Mucosa of gallbladder (tissue), 1 donor: Measurements from ENCODE around the gene HIVEP2. TPM values are rescaled to one million over a fixed set of nuclear protein-coding genes. Genes with fewer than 3 reads are reported as not detected.
A peak's percentile ranks its signal among the peaks of the same experiment; 100 is the strongest.

Source experiments
- DNase-seq: peaks from one replicate; pipeline ENCODE4 v3.0.0-alpha.2; 2020; ENCODE audit warnings: low spot score
- total RNA-seq: library from RNA; stranded (reverse); gene quantifications from one replicate; pipeline ENCODE4 v1.2.1, GENCODE V29; 2021
- donor health status: DM: no; HTN: no; CAD: no.

The HIVEP2 gene
- total RNA-seq, 1 donor from 2014 or later: 16.5 TPM

DNA sequence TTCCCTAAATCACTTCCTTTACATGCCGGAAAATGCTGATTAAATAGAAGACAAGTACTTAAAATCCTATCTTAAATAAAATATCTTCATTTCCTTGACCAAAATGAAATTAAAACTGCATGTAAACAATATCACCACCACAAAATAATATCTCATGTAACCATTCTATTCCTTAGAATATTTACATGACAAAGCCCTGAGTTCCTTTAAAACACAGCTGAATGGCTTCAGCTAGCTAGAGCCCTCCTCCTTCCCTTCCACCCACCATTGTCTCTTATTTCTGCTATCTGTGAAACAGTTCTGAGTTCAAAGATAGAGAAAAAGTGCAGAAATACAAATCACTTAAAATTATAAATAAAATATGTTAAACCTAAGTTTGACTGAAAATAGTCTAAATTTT lies 103.1 kb downstream of the HIVEP2 start:
- DNase-seq: no peak

DNA sequence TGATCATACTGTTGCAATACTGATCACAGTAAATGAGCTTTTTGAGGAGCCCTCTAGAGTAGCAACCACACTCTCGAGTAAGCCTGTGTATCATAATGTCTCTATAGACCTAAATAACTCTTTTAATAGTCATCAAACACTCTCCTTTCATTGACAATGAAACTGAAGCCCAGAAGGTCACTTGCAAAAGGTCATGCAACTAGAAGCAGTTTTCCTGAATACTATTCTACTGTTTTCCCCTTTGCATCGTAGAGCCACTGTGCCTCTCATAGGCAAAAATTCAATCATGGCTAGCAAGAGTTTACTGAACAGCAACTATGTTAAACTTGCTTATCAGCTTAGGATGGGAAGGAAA lies 105.3 kb downstream of the HIVEP2 start:
- DNase-seq: no peak

DNA sequence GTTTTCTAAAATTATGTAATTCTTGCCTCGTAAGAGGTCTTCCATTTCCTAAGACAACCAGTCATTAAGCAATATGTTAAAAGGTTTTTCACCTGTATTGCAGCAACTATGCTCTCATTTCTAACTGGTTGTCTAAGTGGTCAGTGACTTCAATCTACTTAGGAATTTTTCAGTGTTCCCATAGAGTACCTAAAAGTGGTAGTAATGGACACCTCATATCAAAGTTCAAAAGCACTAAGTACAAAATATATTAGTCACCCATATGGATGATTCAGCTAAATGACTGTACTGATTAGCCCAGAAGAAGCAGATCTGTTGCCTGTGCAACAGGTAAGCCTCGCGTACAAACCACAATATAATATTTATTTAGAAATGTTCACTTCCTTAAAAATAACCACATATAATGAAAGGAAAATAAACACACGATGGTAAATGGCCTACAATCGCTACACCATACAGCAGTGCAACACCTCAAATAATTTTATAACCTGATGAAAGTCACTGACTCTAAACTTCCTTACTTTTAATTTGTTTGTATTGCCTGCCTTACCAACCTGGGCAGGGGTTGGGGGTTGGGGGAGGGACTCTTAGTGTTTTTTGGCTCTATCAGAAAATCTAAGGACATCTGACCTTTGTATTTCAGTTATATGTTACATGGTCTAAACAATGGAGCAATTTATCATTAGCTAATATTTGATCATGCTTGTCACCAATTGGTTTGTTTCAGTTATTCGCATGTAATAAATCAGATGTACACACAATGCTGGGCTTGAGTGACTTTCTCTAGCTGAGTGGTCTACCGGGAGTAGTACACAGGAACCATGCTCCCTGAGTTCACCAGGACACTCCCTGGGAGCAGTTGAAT lies 105.9 kb downstream of the HIVEP2 start:
- no peak for DNase-seq

DNA sequence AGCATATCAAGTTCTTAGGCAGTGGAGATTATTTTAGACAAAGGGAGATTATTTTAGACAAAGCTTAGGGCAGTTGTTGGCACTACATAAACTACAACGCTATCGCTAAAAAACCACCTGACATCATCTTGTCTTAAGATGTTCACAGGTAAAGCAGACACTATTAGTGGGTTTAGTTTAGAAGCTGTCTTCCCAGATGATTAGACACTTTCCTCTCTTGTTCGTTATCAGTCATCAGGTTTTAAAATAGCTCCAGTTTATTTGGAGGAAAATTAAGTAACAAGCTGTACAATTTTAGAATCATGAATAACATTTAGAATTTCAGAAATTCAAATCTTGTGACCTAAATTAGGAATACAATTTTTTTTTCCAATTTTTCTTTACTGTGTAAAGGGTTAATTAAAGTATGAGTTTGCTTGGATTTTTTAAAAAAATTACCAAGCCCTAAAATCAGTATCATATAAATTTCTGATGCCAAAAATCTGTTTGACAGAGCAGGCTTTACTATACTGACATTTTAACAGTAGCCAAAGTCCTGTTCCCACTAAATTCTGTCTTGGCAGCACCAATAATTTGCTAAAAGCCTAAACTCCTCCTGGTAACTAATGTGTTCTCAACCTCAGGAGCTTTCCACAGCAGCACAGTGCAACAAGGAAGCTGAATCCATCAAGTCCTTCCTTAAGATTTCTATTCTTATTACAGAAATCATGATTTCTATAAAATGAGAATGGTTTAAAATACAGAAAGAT lies 109.0 kb downstream of the HIVEP2 start:
- no peak for DNase-seq

DNA sequence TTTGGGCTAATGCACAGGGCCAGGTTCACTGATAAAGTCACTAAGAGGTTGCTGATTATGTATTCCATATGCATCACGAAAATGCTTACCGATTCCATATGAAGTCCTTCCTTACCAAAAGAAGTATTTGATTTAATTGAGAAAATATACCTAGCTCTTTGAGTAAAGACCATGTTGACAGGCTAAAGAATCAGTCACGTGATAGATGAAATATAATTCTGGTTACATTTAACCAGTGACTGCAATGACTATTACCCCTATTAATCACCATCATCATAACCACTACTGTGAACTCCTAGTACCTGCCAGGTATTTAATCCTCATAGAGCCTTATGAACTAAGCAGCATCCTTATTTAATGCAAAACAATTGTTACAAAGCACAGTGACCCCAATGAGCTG lies 110.1 kb downstream of the HIVEP2 start:
- no peak for DNase-seq

DNA sequence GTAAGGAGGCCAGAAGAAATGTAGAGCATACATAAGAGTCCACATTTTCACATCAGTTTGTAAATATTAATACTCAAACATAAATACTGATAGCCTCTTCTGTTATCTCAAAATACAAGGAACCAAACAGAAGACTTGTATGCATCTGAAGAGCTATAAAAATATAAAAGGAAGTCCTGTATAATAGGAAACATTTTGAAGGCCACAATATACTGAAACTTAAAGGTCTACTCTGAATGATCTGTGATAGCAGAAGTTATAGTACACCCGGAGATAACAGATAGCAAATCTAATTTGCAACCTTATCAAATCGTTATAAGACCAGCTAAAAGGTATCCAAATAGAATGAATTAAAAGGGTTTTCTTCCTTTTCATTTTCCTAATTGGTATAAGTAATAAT lies 111.2 kb downstream of the HIVEP2 start:
- no peak for DNase-seq

DNA sequence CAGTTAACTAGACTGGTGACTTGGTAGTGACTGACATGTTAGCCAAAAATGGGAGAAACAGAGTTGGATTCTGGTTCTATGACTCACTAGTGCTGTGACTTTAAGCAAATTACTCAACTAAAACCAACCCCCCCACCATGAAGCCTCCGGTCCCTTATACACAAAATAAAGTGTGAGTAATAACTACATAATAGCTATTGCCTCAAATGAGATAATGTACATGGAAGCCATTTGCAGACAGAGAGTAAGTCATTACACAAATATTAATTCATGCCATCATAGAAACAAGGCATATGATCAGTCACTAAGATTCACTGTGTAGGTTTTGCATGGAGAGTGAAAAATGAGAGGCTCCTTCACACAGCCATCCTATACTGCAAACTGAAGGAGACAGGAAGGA lies 111.9 kb downstream of the HIVEP2 start:
- no peak for DNase-seq

DNA sequence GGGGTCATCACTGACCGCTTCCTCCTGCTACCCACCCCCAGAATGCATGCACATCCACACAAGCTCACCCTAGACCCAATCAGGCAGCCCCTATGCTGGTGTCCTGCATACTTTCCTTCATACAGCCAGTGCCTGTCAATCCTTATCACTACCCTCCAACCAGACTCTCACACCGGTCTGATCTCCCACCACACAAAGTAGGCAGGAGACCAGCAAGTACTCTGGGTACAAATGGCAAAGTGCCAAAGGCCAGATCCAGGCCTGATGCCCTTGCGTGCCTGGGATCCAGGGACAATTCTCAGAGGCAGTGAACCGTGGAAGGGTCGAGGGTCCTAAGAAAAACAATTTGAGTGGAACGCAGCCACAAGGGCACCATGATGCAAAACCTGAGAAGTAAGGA lies 114.2 kb downstream of the HIVEP2 start:
- no peak for DNase-seq

DNA sequence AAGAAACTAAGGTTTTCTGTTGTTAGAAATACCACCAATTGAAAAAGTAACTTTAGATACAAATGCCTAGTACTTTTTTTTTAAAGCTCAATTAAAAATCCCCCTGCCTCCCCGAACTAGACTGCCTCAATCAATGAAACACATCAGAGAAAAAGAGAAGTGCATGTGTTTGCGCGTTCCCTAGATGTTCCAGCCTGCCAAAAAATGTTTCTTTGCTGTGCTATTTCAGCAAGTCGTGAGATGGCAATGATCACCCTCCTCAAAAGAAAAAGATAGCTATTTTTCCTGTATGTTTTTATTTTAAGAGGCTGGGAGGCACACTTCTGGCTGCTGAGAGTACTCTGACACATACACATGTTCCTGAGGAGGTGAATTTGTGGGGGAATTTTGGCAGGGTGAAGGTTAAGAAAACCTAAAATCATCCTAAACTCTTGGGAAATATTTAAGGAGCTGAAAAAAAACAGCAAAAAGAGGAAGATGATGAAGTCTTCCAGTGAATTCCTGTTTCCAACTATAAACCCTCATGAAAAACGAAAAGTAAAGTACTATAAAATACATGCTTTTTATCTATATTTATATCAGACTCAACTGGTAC lies 114.8 kb downstream of the HIVEP2 start:
- DNase-seq: no peak

DNA sequence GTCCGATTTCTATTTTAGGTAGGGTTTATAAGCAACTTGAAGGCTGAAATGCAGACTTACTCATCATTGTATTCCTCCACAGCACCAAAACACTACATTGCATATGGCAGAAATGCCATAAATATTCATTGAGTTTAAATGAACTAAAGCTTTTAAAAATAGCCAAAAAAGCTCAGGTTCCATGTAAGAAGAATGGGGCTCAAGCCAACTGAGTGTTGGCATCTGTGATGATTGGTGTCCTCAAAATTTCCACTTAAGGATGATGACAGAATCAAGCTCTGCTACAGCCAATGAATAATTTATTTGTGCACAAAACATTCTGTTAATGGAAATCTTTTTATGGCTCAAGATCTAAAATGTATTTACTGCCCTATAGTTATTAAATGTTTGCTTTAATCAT lies 115.4 kb downstream of the HIVEP2 start:
- DNase-seq: no peak

DNA sequence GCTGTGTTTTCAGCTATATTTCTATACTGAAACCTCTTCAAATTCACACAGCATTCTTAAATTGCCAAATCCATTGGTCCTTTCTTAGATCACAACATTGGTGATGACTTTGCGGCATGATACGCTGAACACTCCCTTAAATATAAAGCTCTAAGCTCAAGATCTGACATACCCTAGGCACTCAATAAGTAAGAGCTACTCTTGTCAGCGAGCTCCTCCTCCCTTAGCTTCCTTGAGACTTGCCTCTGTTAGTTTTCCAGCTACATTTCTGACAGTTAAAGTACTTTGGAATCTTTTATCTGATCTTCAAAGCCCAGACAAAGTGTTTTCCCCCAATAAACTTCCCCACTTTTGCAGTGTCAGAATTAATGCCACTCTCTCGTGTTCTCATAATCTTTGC lies 117.0 kb downstream of the HIVEP2 start:
- no peak for DNase-seq

DNA sequence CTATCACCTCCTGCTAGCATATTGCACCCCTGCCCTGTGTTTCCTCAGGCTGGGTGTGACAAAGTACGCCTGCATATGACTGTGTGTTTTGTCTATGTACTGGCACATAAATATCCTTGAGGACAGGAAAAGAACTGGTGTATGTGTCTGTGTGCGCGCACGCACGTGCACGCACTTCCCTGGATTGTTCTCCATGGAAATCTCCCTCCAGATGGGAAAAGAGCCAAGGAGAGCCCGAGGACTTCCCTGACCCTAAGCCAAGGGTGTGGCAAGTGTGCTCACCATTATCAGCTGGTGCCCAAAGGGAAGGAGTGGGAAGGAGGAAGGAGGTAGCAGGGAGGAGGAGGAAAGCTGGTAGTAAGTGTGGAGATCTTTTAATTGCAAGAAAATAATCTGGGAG lies 117.6 kb downstream of the HIVEP2 start:
- peak; percentile 69 for DNase-seq

DNA sequence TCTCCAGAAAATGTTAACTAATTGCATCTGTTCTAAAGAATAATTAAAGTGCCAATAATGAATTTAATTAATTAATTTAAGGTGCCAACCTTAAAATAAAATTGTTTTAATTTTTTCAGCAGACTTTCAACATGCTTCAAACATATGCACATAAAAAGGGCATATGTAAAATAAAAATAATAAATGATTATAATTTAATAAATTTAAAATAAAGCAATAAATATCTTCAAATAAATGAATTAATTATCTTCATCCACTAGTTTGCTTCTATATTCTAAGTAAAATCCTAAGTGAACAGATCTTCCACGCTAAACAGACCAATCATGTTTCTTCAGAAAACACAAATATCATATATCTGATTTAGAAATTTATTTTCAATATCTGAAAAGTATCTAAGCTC lies 119.2 kb downstream of the HIVEP2 start:
- DNase-seq: no peak

DNA sequence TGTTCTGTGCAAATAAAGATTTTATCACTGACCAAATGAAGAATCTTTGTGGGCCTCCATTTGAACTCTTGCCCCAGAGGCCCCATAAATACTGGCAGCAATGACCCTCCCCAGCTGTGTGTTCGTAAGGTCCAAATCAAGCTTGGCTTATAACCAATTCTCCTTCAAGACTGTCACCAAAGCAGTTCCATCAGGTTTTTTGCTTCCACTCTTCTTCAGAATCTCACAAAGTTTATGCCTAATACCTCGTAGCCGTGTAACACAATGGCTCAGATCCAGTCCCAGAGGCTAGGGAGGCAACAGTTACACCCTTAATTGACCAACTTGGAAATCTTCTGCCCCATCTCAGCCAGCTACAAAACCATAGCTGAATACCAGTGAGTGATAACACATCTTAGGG lies 120.5 kb downstream of the HIVEP2 start:
- DNase-seq: no peak

DNA sequence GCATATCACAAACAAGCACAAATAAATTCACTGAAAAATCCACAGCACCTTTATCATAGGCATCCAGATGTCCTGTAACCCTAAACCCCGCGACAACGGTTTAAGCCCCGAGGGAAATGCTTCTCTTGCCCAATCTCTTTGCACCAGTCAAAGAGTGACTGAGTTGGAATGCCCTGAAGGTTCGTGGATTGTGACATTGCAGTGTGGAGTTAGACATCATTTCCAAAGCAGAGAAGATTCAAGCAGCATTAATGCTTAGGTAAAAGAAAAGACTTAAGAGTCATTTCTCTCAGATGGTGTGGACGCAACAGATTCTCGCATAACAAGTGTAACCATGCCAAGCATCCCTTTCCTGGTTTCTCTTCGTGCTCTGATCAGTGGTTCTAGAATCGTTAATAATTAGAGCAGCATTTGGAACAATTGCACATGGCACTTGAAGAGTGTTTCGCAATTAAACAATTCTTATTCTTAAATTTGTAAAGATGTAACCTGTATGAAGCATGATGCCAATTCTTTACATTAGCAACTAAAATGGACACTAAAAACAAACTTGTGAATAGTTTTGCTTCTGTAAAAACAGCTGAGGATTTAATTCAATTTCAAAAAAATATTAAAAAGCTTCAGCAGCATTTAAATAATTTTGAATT lies 121.6 kb downstream of the HIVEP2 start:
- no peak for DNase-seq

DNA sequence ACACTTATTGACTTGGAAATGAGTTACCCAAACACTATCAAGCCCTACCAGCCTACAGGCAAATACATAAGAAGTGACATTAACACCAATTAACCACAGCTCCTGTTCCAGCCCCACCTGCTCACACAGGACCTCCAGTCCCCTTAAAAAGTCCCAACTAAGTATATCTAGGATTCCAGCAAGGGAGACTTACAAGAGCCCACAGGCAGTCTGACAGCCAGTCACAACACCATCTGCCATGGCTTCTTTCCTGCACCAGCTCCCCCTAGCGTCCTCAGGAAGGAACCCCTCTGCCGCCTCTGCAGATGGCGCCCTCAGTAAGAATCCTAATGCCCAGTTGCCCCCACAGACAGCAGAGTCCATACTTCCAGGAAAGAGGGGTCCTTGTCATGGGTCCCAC lies 122.1 kb downstream of the HIVEP2 start:
- DNase-seq: no peak

DNA sequence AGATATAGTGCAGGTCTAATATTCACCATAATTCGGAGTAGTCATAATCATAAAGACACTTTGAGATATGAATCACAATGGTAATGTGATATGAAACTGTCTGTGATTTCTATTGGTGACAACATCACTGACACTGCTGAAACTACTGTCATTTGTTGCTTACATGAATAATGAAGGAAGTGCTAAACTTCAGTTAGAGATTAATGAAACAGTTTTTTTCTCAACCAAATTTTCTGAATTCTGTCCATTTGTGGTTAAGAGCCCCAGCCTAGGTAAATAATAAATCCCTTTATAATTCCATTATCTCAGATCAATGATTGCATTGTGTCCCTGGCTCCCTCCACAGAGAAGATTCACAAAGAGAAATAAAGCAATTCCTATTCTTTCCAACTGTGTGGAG lies 122.6 kb downstream of the HIVEP2 start:
- no peak for DNase-seq

DNA sequence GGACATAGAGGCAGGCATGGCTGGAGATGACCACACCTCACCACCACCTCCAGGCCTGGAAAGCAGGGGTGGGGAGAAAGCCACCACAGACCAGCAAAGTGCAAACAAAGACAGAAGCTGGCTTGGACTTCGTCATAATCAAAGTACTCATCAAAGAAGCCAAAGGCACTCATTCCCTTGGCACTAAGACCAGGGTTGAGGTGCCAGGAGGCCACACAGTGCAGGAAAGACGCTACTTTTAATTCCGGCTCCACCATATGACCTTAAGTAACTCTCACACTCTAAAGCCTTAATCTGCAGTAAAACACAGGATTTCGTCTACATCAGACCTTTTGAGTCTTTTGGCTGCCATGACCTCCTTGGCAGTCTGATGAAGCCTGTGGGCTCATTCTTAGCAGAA lies 123.1 kb downstream of the HIVEP2 start:
- peak; percentile 29 for DNase-seq

DNA sequence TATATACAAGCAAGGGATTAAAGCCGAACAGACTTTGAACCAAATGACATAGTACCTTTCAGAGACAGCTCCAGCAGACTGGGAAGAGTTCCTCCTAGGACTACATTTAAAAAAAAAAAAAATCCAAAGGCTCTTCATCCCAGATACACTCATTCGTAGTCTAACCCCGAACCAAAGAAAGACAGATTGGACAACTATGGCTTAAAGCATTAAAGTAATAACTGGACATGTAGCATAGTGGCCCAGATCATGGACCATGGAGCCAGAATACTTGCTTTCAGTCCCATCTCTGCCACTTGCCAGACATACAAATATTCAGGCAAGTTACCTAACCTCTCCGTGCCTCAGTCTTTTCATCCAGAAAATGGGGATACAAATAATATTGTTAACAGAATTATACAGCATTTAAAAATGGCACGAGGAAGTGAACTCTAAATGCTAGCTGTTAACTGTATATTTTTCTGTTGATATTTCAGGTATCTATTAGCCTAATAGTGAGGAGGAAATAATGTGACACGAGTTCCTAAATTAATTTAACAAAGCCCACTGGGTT lies 123.7 kb downstream of the HIVEP2 start:
- DNase-seq: no peak

DNA sequence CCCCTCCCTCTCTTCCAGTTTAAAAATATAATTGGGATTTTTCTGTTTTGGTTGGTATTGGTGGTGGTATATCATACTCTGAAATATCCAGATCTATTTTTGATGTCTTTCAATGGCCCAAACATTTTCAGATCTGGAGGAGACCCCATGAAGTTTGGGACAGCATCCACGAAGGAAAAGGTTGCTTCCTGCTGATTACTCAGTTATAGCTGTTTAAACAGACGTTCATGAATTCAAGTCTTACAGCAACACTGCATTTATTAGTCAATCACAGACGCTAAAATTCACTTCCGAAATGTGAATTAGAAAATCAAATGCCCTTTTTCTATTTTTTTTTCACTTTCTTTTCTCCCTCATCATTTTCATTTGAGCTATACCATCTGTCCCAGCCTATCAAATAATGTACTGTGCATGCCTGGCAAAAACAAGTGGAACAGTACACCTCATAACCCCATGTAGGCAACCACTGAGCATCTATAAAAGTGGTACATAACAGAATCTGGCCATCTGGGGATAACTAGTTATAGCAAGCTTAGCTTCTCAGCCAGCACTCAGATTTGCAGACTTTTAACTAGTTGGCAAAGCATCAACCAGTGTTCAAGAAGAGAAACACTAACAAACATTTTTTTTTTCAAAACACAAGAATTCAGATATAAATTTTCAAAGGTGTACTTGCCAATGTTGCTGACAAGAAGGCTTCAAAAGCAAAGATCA lies 124.5 kb downstream of the HIVEP2 start:
- no peak for DNase-seq

DNA sequence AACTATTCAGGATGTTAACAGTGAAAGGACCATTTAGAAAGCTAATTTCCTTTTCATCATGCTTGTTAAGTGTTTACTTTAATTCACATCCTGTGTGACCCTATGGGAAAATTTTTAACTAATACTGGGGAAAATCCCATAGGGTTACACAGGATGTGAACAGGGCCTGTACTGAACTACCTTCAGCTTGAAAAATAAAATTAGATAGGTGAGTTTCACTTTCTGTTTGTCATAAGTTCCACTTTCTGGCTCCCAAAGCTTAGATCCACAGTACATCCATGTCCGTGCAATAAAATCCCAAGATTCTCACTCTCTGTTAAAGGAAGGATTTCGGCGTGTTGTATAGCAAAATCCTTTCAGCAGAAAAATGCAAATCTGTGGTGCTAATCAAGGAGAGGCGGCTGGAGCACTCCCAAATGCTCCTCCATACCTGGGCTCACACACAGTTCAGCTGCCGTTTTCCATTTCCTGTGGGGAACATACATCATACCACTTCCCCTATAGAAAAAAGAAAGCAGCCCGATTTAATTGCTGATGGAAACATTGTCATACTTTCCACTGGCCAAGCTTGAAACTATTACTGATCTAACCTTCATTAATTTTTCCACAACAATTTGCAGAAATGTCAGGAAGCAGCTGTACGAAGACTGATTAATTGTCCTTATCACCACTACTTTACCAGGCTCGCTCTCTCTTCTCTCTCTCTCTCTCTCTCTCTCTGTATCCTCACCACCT lies 125.2 kb downstream of the HIVEP2 start:
- peak; percentile 29 for DNase-seq
